K562 (cell line): ENCODE measurements around the gene WIPF2. TPM values are rescaled to one million over a fixed set of nuclear protein-coding genes. Genes with fewer than 3 reads are reported as not detected.
A peak's percentile ranks its signal among the peaks of the same experiment; 100 is the strongest.

Source experiments
- ASH1L ChIP-seq: fragments of 450-650 bp; IDR thresholded peaks from 2 replicates; pipeline ENCODE4 v1.6.1; 2018; ENCODE audit warnings: borderline replicate concordance, mild to moderate bottlenecking, low read depth; ENCODE audit not compliant: partially characterized antibody
- BRF2 ChIP-seq: IDR thresholded peaks from 3 replicates; pipeline ENCODE4 v1.6.1; 2011; ENCODE audit warnings: borderline replicate concordance, mild to moderate bottlenecking; ENCODE audit not compliant: insufficient read length, insufficient read depth
- CGGBP1 ChIP-seq: fragments of 250-450 bp; sonication (Bioruptor Pico); IDR thresholded peaks from 2 replicates; pipeline ENCODE4 v1.9.0; 2021; ENCODE audit warnings: mild to moderate bottlenecking
- COPS2 ChIP-seq: fragments of 450-650 bp; conservative IDR thresholded peaks from 2 replicates; pipeline ENCODE4 v1.6.1; 2016; ENCODE audit warnings: mild to moderate bottlenecking, moderate library complexity
- GTF2B ChIP-seq: IDR thresholded peaks from 2 replicates; pipeline ENCODE4 v1.6.1; 2011; ENCODE audit not compliant: insufficient read length; ENCODE audit errors: extremely low read depth
- HNRNPL ChIP-seq: fragments of 200-400 bp; formaldehyde crosslinking; IDR thresholded peaks from 2 replicates; pipeline ENCODE4 v1.6.1; 2017; ENCODE audit warnings: low read depth, mild to moderate bottlenecking, low read length
- KDM1A ChIP-seq, 2 experiments: fragments of 450-650 bp; IDR thresholded peaks; 2 replicates each; pipeline ENCODE4 v1.6.1; 2016; ENCODE audit warnings: mild to moderate bottlenecking in 2 of 2
- KDM4B ChIP-seq, 2 experiments: fragments of 450-650 bp in 1 of 2; sonication (generic) in 1 of 2; IDR thresholded peaks; 2 replicates each; pipeline ENCODE4 v1.6.1; 2016 to 2017; ENCODE audit warnings: borderline replicate concordance in 2 of 2, antibody characterized with exemption in 1 of 2, low read depth in 1 of 2, mild to moderate bottlenecking in 1 of 2
- MEF2A ChIP-seq: IDR thresholded peaks from 2 replicates; pipeline ENCODE4 v1.6.1; 2011; ENCODE audit warnings: low read depth, mild to moderate bottlenecking, low read length, moderate library complexity; ENCODE audit not compliant: control insufficient read depth
- RBBP5 ChIP-seq: fragments of 200-600 bp; sonication (generic); IDR thresholded peaks from 2 replicates; pipeline ENCODE4 v1.6.1; 2012; ENCODE audit warnings: borderline replicate concordance, mild to moderate bottlenecking, low read length, control low read depth, inconsistent platforms; ENCODE audit not compliant: insufficient read depth, poor library complexity, severe bottlenecking
- RFX7 ChIP-seq: fragments of 250-450 bp; sonication (Bioruptor Pico); IDR thresholded peaks from 2 replicates; pipeline ENCODE4 v1.5.1; 2021; ENCODE audit warnings: mild to moderate bottlenecking
- RNF2 ChIP-seq: sonication (generic); IDR thresholded peaks from 2 replicates; pipeline ENCODE4 v1.6.1; 2016
- SFPQ ChIP-seq: fragments of 200-400 bp; formaldehyde crosslinking; IDR thresholded peaks from 2 replicates; pipeline ENCODE4 v1.6.1; 2017; ENCODE audit warnings: mild to moderate bottlenecking, low read depth, low read length, moderate library complexity
- SREBF1 ChIP-seq: fragments of 150-350 bp; IDR thresholded peaks from 2 replicates; pipeline ENCODE4 v1.6.1; 2014; ENCODE audit warnings: antibody characterized with exemption, low read depth, low read length, borderline replicate concordance
- ZNF217 ChIP-seq: sonication (generic); formaldehyde crosslinking; IDR thresholded peaks from 2 replicates; pipeline ENCODE4 v1.8.0; 2022; ENCODE audit warnings: mild to moderate bottlenecking, missing genetic modification reagents
- ZNF407 ChIP-seq: fragments of 450-650 bp; IDR thresholded peaks from 2 replicates; pipeline ENCODE4 v1.6.1; 2016; ENCODE audit warnings: low read depth
- polyA plus RNA-seq, 8 experiments: library from polyadenylated mRNA; depleted of rRNA in 4 of 8; stranded (reverse) in 5 of 8; unstranded in 3 of 8; fragments of >200 nt; fragmentation: Nextera tagmentation in 2 of 8; fragmentation: Illumina TruSeq in 1 of 8; extraction: Ambion mirVana in 2 of 8; extraction: Trizol in 1 of 8; gene quantifications; 2 replicates each; pipeline versions ENCODE4 v1.2.1 to v1.2.3, GENCODE V29; 2011 to 2014; ENCODE audit warnings: inconsistent platforms in 1 of 8, missing spikeins in 1 of 8
- total RNA-seq, 7 experiments: library from RNA; depleted of rRNA in 6 of 7; stranded (reverse); fragments of >200 nt in 6 of 7; fragmentation: Illumina TruSeq in 2 of 7; extraction: Trizol in 2 of 7; gene quantifications; 2 replicates each; pipeline versions ENCODE4 v1.2.1 to v1.2.3, GENCODE V29; 2011 to 2021; ENCODE audit warnings: low replicate concordance in 1 of 7

WIPF2 gene
- total and polyA plus RNA-seq, 9 of the 15 experiments (the other 6 are each of a cell fraction or from before 2014, with no cell fraction given), result 3.6 to 15.0 (median 5.3) TPM

- TF ChIP-seq SFPQ (no peak), MEF2A (no peak), RFX7 (CRISPR knock-in tag) (no peak), COPS2 (no peak), KDM4B (IDR thresholded peaks at IDR 0.05; ENCODE audit: borderline replicate concordance in 2 of 2, low read depth in 1 of 2) (no peak), HNRNPL (no peak), BRF2 (no peak), GTF2B (no peak), RNF2 (no peak), ZNF407 (no peak), KDM1A (IDR thresholded peaks at IDR 0.05) (peak; percentile 85 to 88), CGGBP1 (CRISPR knock-in tag) (no peak), ZNF217 (no peak), ASH1L (no peak), RBBP5 (no peak), SREBF1 (no peak)
Observed at GRCh38 chr17:40266882-40267281, 47.8 kb downstream of the WIPF2 start (continued).
